Cerebellar nuclear complex (tissue), 1 donor: ENCODE data around the gene MKRN2.
"Not testable (repeated sequence)": the region's sequence is repeated elsewhere in the genome, so short reads cannot be mapped to it uniquely, and the experiment has no call there.

ENCODE experiments used
- DNase-seq, 2 experiments: peaks; one replicate each; lab custom pipeline; 2025; lab: John Stamatoyannopoulos, UW

MKRN2 gene

DNA sequence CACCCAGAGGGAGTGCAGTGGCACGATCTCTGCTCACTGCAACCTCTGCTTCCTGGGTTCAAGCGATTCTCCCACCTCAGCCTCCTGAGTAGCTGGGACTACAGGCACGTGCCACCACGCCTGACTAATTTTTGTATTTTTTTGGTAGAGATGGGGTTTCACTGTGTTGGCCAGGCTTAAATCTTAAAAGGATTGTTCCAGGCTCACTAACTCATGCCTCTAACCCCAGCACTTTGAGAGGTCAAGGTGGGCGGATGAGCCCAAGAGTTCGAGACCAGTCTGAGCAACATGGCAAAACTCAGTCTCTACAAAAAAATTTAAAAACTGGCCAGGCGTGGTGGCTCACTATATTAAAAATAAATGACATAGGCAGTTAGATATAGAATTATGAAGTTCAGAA is 74.0 kb downstream of the MKRN2 start:
- DNase-seq: not testable (repeated sequence)

DNA sequence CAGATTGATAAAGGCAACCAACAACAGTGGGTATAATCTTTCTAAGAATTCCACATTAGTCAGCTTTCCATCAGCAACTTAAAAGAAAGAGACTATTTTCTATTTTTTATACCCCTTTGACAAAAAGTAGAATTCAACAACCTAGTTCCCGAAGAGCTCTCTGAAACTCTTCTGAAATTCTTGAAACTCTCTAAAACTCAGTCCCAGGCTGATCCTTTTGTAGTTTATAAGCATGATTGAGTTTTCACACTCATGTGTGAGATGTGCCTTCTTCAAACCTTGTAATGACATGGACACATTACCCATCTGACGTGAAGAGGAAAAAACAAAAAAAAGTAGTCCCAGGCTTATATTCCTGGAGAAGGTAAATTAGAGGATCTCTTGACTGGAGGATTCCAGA is 75.6 kb downstream of the MKRN2 start:
- DNase-seq: no peak

DNA sequence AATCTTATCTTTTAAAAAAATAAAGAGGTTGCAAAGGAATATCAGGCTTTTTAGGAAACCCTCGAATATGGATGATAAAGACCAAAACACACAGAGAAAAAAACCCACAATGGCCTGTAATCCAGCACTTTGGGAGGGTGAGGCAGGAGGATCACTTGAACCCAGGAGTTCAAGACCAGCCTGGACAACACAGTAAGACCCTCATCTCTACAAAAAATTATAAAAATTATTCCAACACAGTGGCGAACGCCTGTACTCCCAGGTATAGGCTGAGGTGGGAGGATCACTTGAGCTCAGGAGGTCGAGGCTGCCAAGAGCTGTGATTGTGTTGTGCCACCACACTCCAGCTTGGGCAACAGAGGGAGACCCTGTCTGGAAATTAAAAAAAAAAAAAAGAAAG is 76.2 kb downstream of the MKRN2 start:
- no peak for DNase-seq
